Activated naive CD8-positive, alpha-beta T cell treated with anti-CD3 and anti-CD28 coated beads, Interleukin-2, amount 10 ng/mL, durations not matched to agents 7 days and 5 days (primary cell): ENCODE results near the gene PIWIL4. TPM values are rescaled to one million over a fixed set of nuclear protein-coding genes. Genes with fewer than 3 reads are reported as not detected.
"Not testable (repeated sequence)": the region's sequence is repeated elsewhere in the genome, so short reads cannot be mapped to it uniquely, and the experiment has no call there.

Experiments
- ATAC-seq: fragments of 150-1000 bp; cut with Tn5 transposase; one replicate; pipeline ENCODE4 v1.10.0; 2021; ENCODE audit warnings: low read depth, moderate library complexity
- POLR2A ChIA-PET: fragments of 350-600 bp; sonication (Branson Sonifier 250); formaldehyde crosslinking; loops from one replicate; lab custom pipeline; 2021; ENCODE audit warnings: antibody characterized with exemption; lab: Charles Lee
- DNase-seq: peaks from one replicate; pipeline ENCODE4 v3.0.0; 2021
- H3K27ac Mint-ChIP-seq: one replicate; pipeline ENCODE4 v1.8.0; 2022; ENCODE audit warnings: mild to moderate bottlenecking, mixed read lengths
- H3K27me3 Mint-ChIP-seq: one replicate; pipeline ENCODE4 v1.8.0; 2022; ENCODE audit warnings: mild to moderate bottlenecking, moderate library complexity, mixed read lengths
- H3K36me3 Mint-ChIP-seq: one replicate; pipeline ENCODE4 v1.8.0; 2021; ENCODE audit warnings: mild to moderate bottlenecking, mixed read lengths
- H3K4me1 Mint-ChIP-seq: one replicate; pipeline ENCODE4 v1.8.0; 2021; ENCODE audit warnings: mixed read lengths
- H3K4me3 Mint-ChIP-seq: one replicate; pipeline ENCODE4 v1.8.0; 2022; ENCODE audit warnings: mild to moderate bottlenecking, moderate library complexity, mixed read lengths
- H3K9me3 Mint-ChIP-seq: one replicate; pipeline ENCODE4 v1.8.0; 2021; ENCODE audit warnings: mixed read lengths
- total RNA-seq, 2 experiments: library from RNA; stranded (reverse); gene quantifications; one replicate each; pipeline ENCODE4 v1.2.3, GENCODE V29; 2021

The PIWIL4 gene
- total RNA-seq, 2 experiments from 2014 or later, result 1.1 to 1.5 TPM

DNA sequence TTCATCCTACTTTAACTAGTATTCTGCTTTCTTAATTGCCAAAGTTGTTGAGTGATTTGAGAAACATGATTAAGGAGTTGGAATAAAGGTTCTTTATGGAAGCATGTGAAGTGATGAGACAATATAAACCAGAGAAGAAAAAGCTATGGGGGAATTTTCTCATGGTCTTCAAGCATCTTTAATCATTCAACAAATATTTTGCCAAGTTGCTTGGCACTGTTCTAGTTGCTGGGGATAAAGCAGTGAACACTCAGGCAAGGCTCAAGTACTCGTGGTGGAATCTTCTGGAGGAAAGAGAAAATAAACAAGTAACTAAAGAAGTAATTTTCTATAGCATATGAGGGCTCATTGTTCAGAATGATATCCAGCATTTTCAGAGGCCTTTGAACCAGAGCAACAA is 9.2 kb upstream of the PIWIL4 start:
- POLR2A ChIA-PET, result no interaction called here
- Mint-ChIP-seq H3K27me3 (no peaks in the 10 kb centered on the region), H3K27ac (no peak overlapping the region), H3K9me3 (no peaks in the 10 kb centered on the region), H3K36me3 (no peaks in the 10 kb centered on the region), H3K4me3 (no peak overlapping the region), H3K4me1 (peaks cover 2% of the 10 kb centered on the region)
- ATAC-seq (no peak), DNase-seq (no peak)

DNA sequence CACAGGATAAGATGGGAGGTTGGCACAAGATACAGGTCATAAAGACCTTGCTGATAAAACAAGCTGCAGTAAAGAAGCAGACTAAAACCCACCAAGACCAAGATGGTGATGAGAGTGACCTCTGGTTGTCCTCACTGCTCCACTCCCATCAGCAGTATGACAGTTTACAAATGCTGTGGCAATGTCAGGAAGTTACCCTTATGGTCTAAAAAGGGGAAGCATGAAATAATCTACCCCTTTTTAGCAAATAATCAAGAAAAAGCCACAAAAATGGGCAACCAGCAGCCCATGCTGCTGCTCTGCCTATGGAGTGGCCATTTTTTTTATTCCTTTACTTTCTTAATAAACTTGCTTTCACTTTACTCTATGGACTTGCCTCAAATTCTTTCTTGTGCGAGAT is 8.7 kb upstream of the PIWIL4 start:
- Mint-ChIP-seq H3K4me1 (peaks cover 2% of the 10 kb centered on the region), H3K27ac (no peak overlapping the region), H3K4me3 (no peak overlapping the region), H3K36me3 (no peaks in the 10 kb centered on the region), H3K27me3 (no peaks in the 10 kb centered on the region), H3K9me3 (no peaks in the 10 kb centered on the region)
- POLR2A ChIA-PET, result no interaction called here
- DNase-seq (no peak), ATAC-seq (no peak)

DNA sequence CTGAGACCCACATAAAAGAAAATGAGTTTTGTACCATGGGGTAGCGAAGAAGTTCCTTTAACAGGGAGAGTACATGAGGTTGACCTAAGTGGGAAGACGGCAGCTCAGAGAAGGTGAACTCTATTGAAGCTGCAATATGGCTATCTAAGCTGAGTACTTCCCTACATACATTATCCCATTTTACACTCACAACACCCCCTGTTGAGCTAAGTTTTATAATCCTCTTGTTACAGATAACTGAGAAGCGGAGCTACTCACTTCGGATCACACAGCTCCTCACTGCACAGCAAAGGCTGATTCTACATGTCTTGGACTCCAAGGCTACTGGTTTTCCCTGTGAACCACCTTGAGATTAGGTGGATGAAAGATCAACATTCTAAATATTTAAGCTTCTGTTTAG is 8.2 kb upstream of the PIWIL4 start:
- Mint-ChIP-seq H3K4me1 (peaks cover 2% of the 10 kb centered on the region), H3K4me3 (no peak overlapping the region), H3K27ac (no peak overlapping the region), H3K9me3 (no peaks in the 10 kb centered on the region), H3K36me3 (no peaks in the 10 kb centered on the region), H3K27me3 (no peaks in the 10 kb centered on the region)
- ATAC-seq (no peak), DNase-seq (no peak)
- POLR2A ChIA-PET, result no interaction called here

DNA sequence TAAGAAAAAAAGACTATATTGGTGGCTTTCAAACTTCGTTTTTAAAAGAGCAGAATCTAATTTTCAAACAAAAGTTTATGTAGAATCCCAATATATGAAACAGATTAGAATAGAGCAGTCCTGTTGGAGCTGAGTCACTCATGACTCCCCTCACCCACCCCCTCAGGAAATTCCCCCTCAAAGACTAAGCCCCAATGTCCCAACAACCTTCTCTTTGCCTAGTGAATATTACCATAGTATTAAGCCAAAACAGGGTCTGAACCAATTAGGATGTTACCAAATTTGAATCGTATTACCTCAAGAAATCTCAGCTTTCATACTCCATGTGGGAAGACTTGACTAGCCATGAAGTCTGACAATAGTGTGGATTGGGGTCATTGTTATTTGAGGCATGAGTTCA is 7.8 kb upstream of the PIWIL4 start:
- POLR2A ChIA-PET, result no interaction called here
- H3K27ac Mint-ChIP-seq, result no peak overlapping the region

DNA sequence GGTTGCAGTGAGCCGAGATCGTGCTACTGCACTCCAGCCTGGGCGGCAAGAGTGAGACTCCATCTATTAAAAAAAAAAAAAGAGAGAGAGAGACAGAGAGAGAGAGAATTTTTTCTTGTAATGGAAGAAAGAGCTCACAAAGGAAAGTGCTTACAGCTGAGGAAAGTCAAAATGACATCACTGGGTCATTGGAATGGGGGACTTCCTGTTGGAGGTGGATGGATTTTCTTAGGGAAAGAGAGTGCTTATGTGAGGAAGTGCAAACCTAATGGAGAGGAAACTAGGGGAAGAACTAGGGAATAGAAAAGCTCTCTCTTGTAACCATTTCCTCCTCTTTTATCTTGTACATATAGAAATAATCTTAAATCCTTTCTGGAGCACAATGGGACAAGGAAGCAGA is 6.3 kb upstream of the PIWIL4 start:
- ATAC-seq (no peak), DNase-seq (no peak)
- Mint-ChIP-seq H3K27me3 (no peaks in the 10 kb centered on the region), H3K4me3 (no peak overlapping the region), H3K9me3 (no peaks in the 10 kb centered on the region), H3K36me3 (no peaks in the 10 kb centered on the region), H3K27ac (no peak overlapping the region), H3K4me1 (peaks cover 2% of the 10 kb centered on the region)
- POLR2A ChIA-PET, result no interaction called here

More for the DNA sequence above, 7.8 kb upstream of the PIWIL4 start:
- DNase-seq (no peak), ATAC-seq (no peak)
- Mint-ChIP-seq H3K36me3 (no peaks in the 10 kb centered on the region), H3K27me3 (no peaks in the 10 kb centered on the region), H3K9me3 (no peaks in the 10 kb centered on the region), H3K4me3 (no peak overlapping the region), H3K4me1 (peaks cover 2% of the 10 kb centered on the region)

DNA sequence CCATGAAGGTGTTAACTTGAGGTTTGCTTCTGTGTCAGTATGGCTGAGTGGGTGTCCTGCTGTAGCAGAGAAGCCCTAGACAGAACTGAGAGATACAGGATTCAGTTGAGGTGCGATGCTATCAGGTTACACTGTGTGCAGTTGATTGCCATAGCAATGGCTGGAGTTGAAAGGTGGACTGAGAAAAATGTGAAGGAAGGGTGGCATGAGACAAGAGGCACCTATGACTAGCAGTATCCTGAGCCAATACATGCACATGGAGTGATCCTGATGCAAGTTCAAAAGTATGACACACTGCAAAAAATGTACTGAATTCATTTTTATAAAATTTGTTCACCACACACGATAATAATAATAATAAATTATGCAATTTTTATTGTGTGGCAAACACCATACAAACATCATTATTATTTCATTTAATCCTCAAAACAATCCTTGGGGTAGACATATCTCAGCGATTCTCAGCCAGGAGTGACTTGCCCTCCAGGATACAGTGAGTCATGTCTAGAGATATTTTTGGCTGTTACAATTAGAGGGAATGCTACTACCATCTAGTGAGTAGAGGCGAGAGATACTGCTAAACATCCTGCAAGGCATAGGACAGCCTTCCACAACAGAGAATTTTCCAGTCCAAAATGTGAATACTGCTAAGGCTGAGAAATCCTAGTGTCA is 3.9 kb upstream of the PIWIL4 start:
- no peaks in the 10 kb centered on the region for H3K36me3 Mint-ChIP-seq
- H3K4me3 Mint-ChIP-seq, result no peak overlapping the region
- DNase-seq (no peak), ATAC-seq (no peak)
- no peaks in the 10 kb centered on the region for H3K9me3 Mint-ChIP-seq
- H3K4me1 Mint-ChIP-seq, result peaks cover 2% of the 10 kb centered on the region
- H3K27me3 Mint-ChIP-seq, result no peaks in the 10 kb centered on the region
- no peak overlapping the region for H3K27ac Mint-ChIP-seq
- POLR2A ChIA-PET, result no interaction called here

DNA sequence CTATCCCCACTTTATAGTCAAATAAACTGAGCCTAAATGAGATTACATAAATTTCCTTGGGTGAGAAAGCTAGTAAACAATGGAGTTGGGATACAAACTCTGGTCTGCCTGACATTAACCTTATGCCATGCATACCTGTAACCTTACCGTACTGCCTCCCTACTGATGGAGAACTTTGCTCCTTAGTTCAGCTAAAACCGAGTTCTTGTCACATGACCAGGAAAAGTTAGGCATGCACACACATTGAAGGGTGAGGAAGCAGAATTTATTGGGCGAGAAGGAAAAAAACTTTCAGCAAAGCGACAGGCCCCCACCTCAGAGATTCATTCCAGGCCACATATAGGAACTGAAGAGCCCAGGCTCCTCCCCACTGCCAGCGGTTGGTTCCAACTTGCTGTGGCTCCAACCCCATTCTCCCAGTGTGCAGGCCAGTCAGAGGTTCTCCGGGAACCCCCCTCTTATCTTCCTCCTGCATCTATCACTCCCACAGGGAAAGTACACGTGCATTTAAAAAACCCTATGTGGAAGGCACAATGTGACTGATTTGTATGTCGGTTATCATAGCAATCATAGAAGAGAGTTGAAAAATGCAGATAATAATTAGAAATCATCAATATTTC is 3.2 kb upstream of the PIWIL4 start:
- ATAC-seq, result no peak
- Mint-ChIP-seq H3K27me3 (no peaks in the 10 kb centered on the region), H3K9me3 (no peaks in the 10 kb centered on the region), H3K27ac (no peak overlapping the region), H3K4me3 (no peak overlapping the region), H3K36me3 (no peaks in the 10 kb centered on the region), H3K4me1 (peaks cover 2% of the 10 kb centered on the region)
- DNase-seq, result no peak
- POLR2A ChIA-PET, result no interaction called here

DNA sequence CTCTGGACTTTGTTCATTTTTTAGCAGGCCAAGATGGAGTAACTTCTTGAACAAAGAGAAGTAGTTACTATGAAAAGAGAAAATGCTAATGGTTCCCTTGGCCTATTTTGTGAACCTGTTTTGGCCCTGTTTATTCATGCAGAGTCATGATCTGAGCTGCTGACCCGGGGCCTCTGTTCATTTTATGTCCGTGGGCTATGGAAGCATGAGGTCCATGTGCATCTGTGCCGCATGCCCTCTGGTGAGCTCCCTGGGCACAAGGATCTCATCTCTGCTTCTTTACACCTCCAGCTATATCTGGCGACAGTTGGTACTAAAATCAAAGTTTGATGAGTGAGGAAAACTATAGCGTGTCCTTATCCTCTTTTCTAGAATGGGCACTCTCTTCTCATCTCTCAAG is 1.0 kb downstream of the PIWIL4 start:
- Mint-ChIP-seq H3K36me3 (no peaks in the 10 kb centered on the region), H3K27me3 (no peaks in the 10 kb centered on the region), H3K4me1 (no peaks in the 10 kb centered on the region), H3K4me3 (no peak overlapping the region), H3K9me3 (peaks cover 3% of the 10 kb centered on the region), H3K27ac (no peak overlapping the region)
- DNase-seq, result no peak
- POLR2A ChIA-PET, result no interaction called here
- ATAC-seq, result no peak

DNA sequence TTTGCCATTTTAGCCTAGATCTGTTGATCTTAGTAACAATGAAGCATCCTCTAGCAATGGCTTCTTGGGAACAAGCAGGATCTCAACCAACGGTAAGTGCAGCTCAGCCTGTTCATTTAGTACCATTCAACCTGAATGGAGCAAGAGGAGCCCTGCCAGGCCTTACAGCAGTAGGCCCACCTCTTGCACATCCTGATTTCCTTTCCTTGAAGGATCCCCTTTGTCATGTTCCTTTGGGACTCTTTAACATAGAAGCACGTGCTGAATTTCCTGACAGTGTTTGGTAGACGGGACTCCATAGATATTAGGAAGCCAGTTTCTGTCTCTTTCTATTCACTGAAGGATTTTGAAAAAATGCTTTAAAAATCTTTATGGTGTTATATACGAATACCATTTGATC is 1.5 kb downstream of the PIWIL4 start:
- H3K9me3 Mint-ChIP-seq, result peaks cover 3% of the 10 kb centered on the region
- H3K4me3 Mint-ChIP-seq, result no peak overlapping the region
- no peaks in the 10 kb centered on the region for H3K4me1 Mint-ChIP-seq
- no peaks in the 10 kb centered on the region for H3K36me3 Mint-ChIP-seq
- H3K27ac Mint-ChIP-seq, result no peak overlapping the region
- POLR2A ChIA-PET, result no interaction called here
- DNase-seq (no peak), ATAC-seq (no peak)
- H3K27me3 Mint-ChIP-seq, result no peaks in the 10 kb centered on the region

DNA sequence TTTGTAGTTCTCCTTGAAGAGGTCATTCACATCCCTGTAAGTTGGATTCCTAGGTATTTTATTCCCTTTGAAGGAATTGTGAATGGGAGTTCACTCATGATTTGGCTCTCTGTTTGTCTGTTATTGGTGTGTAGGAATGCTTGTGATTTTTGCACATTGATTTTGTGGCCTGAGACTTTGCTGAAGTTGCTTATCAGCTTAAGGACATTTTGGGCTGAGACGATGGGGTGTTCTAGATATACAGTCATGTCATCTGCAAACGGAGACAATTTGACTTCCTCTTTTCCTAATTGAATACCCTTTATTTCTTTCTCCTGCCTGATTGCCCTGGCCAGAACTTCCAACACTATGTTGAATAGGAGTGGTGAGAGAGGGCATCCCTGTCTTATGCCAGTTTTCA is 5.8 kb downstream of the PIWIL4 start:
- H3K27ac Mint-ChIP-seq, H3K4me3 Mint-ChIP-seq, H3K36me3 Mint-ChIP-seq, H3K4me1 Mint-ChIP-seq, H3K27me3 Mint-ChIP-seq, DNase-seq, POLR2A ChIA-PET, H3K9me3 Mint-ChIP-seq, ATAC-seq: not testable (repeated sequence)

DNA sequence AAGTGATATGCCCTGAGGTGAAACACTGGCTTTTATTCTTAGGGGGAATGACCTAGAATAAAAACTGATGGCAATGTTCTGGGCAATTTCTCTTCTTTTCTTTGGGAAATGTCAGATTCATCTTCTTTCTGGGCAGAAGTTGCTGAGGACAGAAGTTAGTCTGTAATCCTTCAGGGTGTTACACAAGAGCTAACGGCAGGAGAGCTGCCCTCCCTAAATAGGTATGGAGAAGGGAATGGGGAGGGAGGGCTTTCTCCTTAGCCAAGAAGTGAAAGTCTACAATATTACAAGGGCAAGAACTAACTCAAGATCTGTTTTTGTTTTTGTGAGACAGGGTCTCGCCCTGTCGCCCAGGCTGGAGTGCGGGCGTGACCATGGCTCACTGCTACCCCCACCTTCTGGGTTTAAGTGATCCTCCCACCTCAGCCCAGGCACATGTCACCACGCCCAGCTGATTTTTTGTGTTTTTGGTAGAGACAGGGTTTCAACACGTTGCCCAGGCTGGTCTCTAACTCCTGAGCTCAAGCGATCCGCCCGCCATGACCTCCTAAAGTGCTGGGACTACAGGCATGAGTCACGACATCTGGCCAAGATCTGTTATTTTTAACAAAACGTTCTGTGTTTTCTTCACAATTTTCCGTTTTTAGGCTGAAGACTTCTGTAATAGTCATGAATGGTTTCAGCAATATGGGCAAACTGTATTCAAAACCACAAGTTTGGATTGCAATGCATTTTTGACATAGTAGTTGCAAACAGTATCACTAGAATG is 7.2 kb downstream of the PIWIL4 start:
- no peak overlapping the region for H3K4me3 Mint-ChIP-seq
- peaks cover 3% of the 10 kb centered on the region for H3K9me3 Mint-ChIP-seq
- no peaks in the 10 kb centered on the region for H3K27me3 Mint-ChIP-seq
- no peaks in the 10 kb centered on the region for H3K4me1 Mint-ChIP-seq
- H3K36me3 Mint-ChIP-seq, result no peaks in the 10 kb centered on the region
- no peak overlapping the region for H3K27ac Mint-ChIP-seq
- no peak for ATAC-seq
- DNase-seq, result no peak
- POLR2A ChIA-PET, result no interaction called here

DNA sequence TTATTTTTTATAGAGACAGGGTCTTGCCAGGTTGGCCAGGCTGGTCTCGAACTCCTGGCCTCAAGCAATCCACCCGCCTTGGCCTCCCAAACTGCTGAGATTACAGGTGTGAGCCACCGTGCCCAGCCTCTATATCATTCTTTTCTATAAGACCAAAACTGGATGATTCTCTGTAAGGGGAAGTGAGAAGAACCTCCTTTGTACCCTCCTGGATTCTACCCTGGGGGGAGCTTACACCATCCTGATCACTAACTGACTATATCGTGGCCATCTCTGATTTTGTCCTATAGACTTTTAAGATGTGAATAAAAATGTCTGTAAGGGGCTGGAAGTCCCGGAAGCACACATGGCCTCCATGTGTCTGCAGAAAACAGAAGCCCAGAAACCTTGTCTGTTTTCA is 9.1 kb downstream of the PIWIL4 start:
- no peaks in the 10 kb centered on the region for H3K36me3 Mint-ChIP-seq
- H3K4me1 Mint-ChIP-seq, result no peaks in the 10 kb centered on the region
- peaks cover 3% of the 10 kb centered on the region for H3K9me3 Mint-ChIP-seq
- POLR2A ChIA-PET, result no interaction called here
- ATAC-seq (no peak), DNase-seq (no peak)
- no peak overlapping the region for H3K27ac Mint-ChIP-seq
- H3K4me3 Mint-ChIP-seq, result no peak overlapping the region
- H3K27me3 Mint-ChIP-seq, result no peaks in the 10 kb centered on the region

DNA sequence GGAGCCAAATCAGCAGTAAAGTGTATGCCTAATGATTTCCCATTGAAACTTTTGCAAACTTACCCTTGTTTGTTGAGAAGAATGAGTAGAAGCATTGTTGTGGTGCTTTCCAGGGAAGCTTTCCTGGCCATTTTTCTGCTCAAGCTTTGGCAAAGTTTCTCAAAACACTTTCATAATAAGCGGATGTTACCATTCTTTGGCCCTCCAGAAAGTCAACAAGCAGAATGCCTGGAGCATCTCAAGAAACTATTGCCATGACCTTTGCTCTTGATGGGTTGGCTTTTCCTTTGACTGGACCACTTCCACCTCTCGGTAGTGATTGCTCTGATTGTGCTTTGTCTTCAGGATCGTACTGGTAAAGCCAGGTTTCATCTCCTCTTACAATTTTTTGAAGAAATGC is 10.7 kb downstream of the PIWIL4 start:
- Mint-ChIP-seq H3K4me1 (peaks cover 2% of the 10 kb centered on the region), H3K9me3 (peaks cover 2% of the 10 kb centered on the region), H3K27me3 (no peaks in the 10 kb centered on the region), H3K27ac (no peak overlapping the region), H3K4me3 (no peak overlapping the region), H3K36me3 (no peaks in the 10 kb centered on the region)
- ATAC-seq (no peak), DNase-seq (no peak)
- POLR2A ChIA-PET, result no interaction called here

DNA sequence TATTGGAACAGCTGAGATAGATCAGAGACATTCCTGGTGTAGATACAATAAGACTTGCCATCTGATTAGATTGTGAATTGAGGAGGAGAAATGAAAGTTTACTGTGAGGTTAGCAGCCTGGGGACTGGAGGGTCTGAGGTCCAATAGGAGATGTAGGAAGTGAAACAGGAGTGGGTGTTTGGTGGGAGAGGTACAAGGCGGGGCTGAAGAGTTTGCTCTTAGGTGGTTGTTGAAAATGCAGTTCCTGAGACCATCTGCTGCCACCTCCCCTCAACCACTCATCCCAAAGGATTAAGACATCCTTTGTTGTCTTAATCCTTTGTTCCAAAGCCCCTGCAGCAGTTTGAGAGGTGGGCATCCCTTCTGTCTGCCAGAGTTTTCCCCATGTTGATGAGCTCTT is 14.8 kb downstream of the PIWIL4 start:
- DNase-seq (no peak), ATAC-seq (no peak)
- no peak overlapping the region for H3K27ac Mint-ChIP-seq
- no peaks in the 10 kb centered on the region for H3K36me3 Mint-ChIP-seq
- H3K4me3 Mint-ChIP-seq, result no peak overlapping the region
- peaks cover 2% of the 10 kb centered on the region for H3K4me1 Mint-ChIP-seq
- POLR2A ChIA-PET, result no interaction called here
- H3K9me3 Mint-ChIP-seq, result no peaks in the 10 kb centered on the region
- H3K27me3 Mint-ChIP-seq, result no peaks in the 10 kb centered on the region
